Activated naive CD8-positive, alpha-beta T cell treated with anti-CD3 and anti-CD28 coated beads, Interleukin-2, amount 10 ng/mL, durations not matched to agents 7 days and 5 days (primary cell): Measurements from ENCODE around the gene ABLIM3. TPM values are rescaled to one million over a fixed set of nuclear protein-coding genes. Genes with fewer than 3 reads are reported as not detected.
"Not testable (repeated sequence)": the region's sequence is repeated elsewhere in the genome, so short reads cannot be mapped to it uniquely, and the experiment has no call there.

ENCODE experiments used
- ATAC-seq: fragments of 150-1000 bp; cut with Tn5 transposase; one replicate; pipeline ENCODE4 v1.10.0; 2021; ENCODE audit warnings: low read depth, moderate library complexity
- POLR2A ChIA-PET: fragments of 350-600 bp; sonication (Branson Sonifier 250); formaldehyde crosslinking; loops from one replicate; lab custom pipeline; 2021; ENCODE audit warnings: antibody characterized with exemption; lab: Charles Lee
- DNase-seq: peaks from one replicate; pipeline ENCODE4 v3.0.0; 2021
- H3K27ac Mint-ChIP-seq: one replicate; pipeline ENCODE4 v1.8.0; 2022; ENCODE audit warnings: mild to moderate bottlenecking, mixed read lengths
- H3K27me3 Mint-ChIP-seq: one replicate; pipeline ENCODE4 v1.8.0; 2022; ENCODE audit warnings: mild to moderate bottlenecking, moderate library complexity, mixed read lengths
- H3K36me3 Mint-ChIP-seq: one replicate; pipeline ENCODE4 v1.8.0; 2021; ENCODE audit warnings: mild to moderate bottlenecking, mixed read lengths
- H3K4me1 Mint-ChIP-seq: one replicate; pipeline ENCODE4 v1.8.0; 2021; ENCODE audit warnings: mixed read lengths
- H3K4me3 Mint-ChIP-seq: one replicate; pipeline ENCODE4 v1.8.0; 2022; ENCODE audit warnings: mild to moderate bottlenecking, moderate library complexity, mixed read lengths
- H3K9me3 Mint-ChIP-seq: one replicate; pipeline ENCODE4 v1.8.0; 2021; ENCODE audit warnings: mixed read lengths
- total RNA-seq, 2 experiments: library from RNA; stranded (reverse); gene quantifications; one replicate each; pipeline ENCODE4 v1.2.3, GENCODE V29; 2021

The ABLIM3 gene
- total RNA-seq, 2 experiments from 2014 or later, result not detected

DNA sequence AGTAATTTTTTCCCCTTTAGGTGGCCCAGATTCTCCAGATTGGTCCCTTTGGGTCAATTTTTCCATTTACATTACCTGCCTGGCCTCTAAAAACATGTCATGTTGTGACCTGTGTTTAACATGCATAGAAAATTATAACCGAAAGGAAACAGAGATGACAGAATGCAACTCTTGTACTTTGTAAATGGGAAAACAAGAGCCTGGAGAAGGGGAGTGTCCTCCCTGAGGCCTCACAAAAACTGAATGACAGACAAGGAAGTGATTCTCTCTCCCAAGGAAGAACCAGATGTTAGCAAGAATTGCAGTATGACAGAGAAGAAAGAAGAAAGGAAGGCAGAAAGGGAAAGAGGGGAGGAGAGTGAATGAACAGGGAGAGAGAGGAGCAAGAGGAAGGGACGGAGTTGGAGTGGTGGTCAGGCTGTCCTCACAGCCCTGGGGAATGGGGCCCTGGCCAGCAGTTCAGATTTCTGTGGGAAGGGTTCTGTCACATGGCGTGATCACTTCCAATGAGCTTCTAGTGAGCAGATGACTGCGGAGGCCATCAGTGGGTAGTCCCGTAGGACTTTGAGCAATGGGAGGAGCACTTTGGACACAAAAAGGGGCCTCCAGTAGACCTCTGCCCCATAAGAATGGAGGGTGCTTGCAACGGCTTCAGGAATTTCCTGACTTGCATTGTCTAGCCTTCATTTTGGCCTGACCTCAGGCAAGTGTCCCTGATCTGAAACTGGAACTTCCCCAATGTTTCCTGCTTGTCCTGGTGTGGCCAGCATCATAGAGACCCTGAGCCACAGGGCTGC lies 31.6 kb downstream of the ABLIM3 start:
- Mint-ChIP-seq H3K36me3 (no peaks in the 10 kb centered on the region), H3K4me1 (no peaks in the 10 kb centered on the region), H3K9me3 (no peaks in the 10 kb centered on the region), H3K27ac (no peak overlapping the region), H3K4me3 (no peak overlapping the region), H3K27me3 (peaks cover 5% of the 10 kb centered on the region)
- POLR2A ChIA-PET, result interaction anchor here (0.6 kb wide), 1 partner anchor 8 kb away, joined by 3 read pairs; no protein-coding TSS in a partner anchor
- ATAC-seq (no peak), DNase-seq (no peak)

DNA sequence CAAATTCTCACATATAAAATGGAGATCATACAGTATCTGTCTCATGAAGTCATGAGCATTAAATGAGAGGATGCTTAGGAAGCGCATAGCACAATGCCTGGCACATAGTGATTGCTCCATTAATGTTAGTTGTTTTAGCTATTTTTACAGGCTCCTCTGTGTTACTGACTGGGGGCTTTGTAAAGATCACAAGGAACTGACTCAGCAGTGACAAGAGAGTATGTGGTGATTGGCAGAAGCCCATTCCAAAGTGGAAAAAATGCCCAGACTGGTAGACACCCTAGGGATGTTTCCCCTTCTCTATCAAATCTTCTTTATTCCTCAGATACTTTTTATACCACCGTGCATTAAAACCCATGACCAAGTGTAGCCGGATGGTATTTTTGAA lies 33.5 kb downstream of the ABLIM3 start:
- ATAC-seq, result no peak
- Mint-ChIP-seq H3K27ac (no peak overlapping the region), H3K36me3 (no peaks in the 10 kb centered on the region), H3K27me3 (peaks cover 13% of the 10 kb centered on the region), H3K4me3 (no peak overlapping the region), H3K9me3 (no peaks in the 10 kb centered on the region), H3K4me1 (no peaks in the 10 kb centered on the region)
- POLR2A ChIA-PET, result no interaction called here
- no peak for DNase-seq

DNA sequence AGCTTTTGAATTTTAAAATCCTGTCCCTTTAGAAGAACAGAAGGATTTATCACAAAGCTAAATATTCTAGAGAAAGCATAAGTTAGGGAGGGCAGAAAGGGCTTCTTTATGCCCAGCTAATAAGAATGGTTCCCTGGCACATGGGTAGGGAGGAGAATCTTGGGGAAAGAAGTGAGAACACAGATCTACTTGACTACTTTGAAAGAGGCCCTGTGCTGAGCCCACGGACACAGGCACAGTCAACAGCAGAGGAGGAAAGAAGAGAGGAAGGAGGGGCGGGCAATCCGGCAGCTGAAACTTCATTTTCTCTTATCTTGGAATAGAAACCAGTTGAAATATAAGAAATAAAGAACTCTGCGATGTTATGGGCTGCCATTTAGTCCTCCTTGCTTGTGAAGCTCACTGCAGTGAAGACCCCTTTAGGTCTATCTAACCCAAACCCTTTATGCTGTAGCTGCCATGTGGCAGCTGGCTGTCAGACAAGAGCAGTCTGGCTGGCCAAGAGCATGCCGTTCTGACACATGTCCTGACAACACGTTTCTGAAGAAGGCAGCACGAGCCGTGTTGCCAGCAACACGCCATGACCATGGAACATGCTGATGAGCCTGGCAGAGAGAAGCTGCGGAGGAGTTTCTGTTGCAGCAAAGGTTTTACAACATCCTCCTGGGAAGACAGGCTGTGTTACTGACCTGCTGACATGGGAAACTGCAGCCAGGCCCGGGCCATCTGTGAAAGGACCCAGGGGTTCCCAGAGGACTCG lies 34.2 kb downstream of the ABLIM3 start:
- Mint-ChIP-seq H3K4me1 (no peaks in the 10 kb centered on the region), H3K9me3 (no peaks in the 10 kb centered on the region), H3K27me3 (peaks cover 12% of the 10 kb centered on the region), H3K36me3 (no peaks in the 10 kb centered on the region), H3K27ac (no peak overlapping the region), H3K4me3 (no peak overlapping the region)
- no peak for ATAC-seq
- no peak for DNase-seq
- POLR2A ChIA-PET, result no interaction called here

DNA sequence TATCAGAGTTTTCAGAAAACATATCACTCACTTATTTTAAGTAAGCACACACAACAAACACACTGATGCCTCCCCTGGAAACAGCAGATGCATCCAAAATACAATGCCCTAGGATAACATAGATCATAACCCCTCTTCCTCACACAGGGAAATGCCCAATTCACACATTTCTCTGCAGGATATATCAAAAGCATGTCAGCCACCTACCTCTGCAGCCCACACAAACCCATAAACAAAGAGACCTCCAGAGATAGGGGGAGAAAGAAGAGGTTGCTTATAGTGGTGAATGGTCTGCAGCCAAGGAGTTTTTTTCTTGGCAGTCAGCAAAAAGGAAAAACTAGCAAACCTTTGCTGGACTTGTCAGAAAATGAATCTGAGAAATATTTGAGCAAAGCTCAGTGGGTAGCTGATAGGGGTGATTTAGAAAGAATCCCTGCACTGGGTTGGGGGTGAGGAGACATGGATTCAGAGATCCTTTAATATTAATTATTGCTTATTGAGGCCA lies 36.1 kb downstream of the ABLIM3 start:
- H3K9me3 Mint-ChIP-seq, result no peaks in the 10 kb centered on the region
- H3K4me3 Mint-ChIP-seq, result no peak overlapping the region
- no peaks in the 10 kb centered on the region for H3K36me3 Mint-ChIP-seq
- no peak for ATAC-seq
- POLR2A ChIA-PET, result no interaction called here
- H3K27me3 Mint-ChIP-seq, result peaks cover 18% of the 10 kb centered on the region
- DNase-seq, result no peak
- no peak overlapping the region for H3K27ac Mint-ChIP-seq
- no peaks in the 10 kb centered on the region for H3K4me1 Mint-ChIP-seq

DNA sequence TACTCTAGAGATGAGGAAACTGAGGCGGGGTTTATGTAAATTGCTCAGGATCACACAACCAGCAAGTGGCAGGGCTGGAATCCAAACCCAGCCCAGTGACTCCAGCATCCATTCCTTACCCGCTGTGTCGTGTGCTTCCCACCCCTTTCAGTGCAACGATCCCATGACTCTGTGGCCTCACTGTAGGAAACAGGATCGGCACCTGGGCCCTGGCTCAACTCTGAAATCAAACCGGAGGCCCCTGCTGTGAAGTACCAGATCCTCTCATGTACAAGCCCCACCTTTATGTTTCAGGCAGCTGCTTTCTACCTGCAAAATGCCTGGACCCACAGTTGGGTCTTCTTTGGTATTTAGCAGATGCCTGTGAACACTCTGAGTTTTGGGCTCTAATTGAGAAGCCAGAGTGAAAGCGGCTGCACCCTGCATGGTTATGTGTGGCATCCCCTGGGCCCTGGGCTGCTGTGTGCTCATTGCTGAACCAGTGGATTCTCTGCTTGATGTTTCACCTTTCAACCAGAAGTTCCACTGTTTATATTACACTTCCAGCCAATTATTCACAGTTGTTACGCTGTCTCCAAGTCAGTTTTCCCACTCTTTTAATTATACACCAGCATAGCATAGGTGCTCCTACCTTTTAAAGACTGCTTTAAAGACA lies 36.7 kb downstream of the ABLIM3 start:
- DNase-seq, result no peak
- POLR2A ChIA-PET, result no interaction called here
- no peak for ATAC-seq
- Mint-ChIP-seq H3K36me3 (no peaks in the 10 kb centered on the region), H3K9me3 (no peaks in the 10 kb centered on the region), H3K4me1 (no peaks in the 10 kb centered on the region), H3K4me3 (no peak overlapping the region), H3K27me3 (peaks cover 20% of the 10 kb centered on the region), H3K27ac (no peak overlapping the region)

DNA sequence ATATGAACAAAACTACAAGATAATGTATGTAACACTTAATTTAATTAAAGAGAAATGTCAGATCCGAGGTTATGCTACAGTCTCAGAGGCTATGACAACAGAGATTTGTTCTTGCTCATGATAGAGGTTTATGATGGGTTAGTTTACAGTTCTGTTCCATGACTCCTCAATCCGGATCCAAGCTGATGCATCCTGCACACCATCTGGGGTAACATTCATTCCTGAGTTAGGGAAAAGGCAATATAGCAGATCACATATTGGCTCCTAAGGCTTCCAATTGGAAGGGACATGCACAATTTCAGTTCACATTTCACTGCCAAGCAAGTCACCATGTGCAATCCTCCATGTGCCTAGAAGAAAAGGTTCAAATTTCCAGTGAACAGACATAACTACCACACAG lies 40.4 kb downstream of the ABLIM3 start:
- H3K4me3 Mint-ChIP-seq, result no peak overlapping the region
- DNase-seq, result no peak
- H3K4me1 Mint-ChIP-seq, result no peaks in the 10 kb centered on the region
- H3K27ac Mint-ChIP-seq, result no peak overlapping the region
- H3K27me3 Mint-ChIP-seq, result peaks cover 27% of the 10 kb centered on the region
- no peak for ATAC-seq
- POLR2A ChIA-PET, result no interaction called here
- no peaks in the 10 kb centered on the region for H3K36me3 Mint-ChIP-seq
- no peaks in the 10 kb centered on the region for H3K9me3 Mint-ChIP-seq

DNA sequence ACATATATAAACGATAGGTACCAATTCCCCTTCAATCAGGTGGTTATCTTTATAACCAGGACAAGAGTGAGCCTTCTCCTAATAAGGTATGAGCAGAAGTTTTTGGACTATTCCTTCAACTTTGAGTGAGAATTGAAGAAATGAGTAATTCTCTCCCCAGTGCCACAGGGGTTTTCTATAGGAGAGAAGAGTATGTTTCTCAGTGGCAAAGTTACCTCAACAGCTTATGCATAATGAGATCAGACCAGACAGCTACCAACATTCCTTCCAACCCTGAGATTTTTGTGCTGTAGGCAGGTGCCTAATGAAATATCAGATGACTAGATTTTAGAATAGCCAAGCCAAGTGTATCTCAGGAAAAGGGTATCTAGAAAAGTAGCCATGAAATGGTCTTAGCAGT lies 40.9 kb downstream of the ABLIM3 start:
- no peak overlapping the region for H3K4me3 Mint-ChIP-seq
- no peak overlapping the region for H3K27ac Mint-ChIP-seq
- POLR2A ChIA-PET, result no interaction called here
- no peaks in the 10 kb centered on the region for H3K9me3 Mint-ChIP-seq
- no peaks in the 10 kb centered on the region for H3K4me1 Mint-ChIP-seq
- ATAC-seq, result no peak
- H3K36me3 Mint-ChIP-seq, result no peaks in the 10 kb centered on the region
- DNase-seq, result no peak
- peaks cover 29% of the 10 kb centered on the region for H3K27me3 Mint-ChIP-seq

DNA sequence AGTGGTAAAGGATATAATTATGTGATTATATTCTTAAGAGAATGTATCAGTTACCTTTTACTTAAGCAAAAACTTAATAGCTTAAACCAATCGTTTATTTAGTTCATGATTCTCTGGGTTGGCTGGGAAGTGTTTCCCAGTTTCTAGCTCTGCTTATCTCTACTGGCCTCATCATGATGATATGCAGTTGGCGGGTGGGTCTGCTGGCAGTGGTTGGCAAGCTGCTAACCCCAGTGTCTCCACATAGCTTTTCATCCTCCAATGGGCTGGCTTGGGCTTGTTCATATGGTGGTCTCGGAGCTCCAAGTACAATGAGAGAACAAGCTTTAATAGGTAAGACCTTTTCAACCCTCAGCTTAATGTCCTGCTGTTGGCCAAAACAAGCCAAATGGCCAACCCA lies 43.8 kb downstream of the ABLIM3 start:
- POLR2A ChIA-PET, result no interaction called here
- Mint-ChIP-seq H3K27me3 (peaks cover 22% of the 10 kb centered on the region), H3K27ac (no peak overlapping the region), H3K36me3 (no peaks in the 10 kb centered on the region), H3K9me3 (no peaks in the 10 kb centered on the region), H3K4me1 (no peaks in the 10 kb centered on the region), H3K4me3 (no peak overlapping the region)
- no peak for DNase-seq
- no peak for ATAC-seq

DNA sequence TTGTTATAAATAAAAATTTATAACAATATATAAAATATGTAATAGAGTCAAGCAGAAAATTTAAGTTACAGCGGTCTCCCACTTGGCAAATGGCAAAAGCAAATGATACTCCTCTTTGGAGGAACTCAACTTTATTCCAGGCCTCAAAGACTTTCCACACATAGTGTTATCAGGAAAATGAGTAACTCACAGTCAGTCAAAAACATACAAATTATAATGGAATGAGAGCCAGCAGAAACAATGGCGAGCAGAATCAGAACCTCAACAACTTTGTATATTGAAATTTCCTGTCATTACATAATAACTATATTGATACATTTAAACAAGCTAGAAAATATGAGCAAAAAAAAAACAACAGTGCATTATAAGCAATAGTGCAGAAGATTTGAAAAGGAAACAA lies 45.2 kb downstream of the ABLIM3 start:
- POLR2A ChIA-PET, result no interaction called here
- Mint-ChIP-seq H3K27me3 (peaks cover 23% of the 10 kb centered on the region), H3K9me3 (no peaks in the 10 kb centered on the region), H3K4me3 (no peak overlapping the region), H3K36me3 (no peaks in the 10 kb centered on the region), H3K27ac (no peak overlapping the region), H3K4me1 (no peaks in the 10 kb centered on the region)
- DNase-seq, result no peak
- no peak for ATAC-seq

DNA sequence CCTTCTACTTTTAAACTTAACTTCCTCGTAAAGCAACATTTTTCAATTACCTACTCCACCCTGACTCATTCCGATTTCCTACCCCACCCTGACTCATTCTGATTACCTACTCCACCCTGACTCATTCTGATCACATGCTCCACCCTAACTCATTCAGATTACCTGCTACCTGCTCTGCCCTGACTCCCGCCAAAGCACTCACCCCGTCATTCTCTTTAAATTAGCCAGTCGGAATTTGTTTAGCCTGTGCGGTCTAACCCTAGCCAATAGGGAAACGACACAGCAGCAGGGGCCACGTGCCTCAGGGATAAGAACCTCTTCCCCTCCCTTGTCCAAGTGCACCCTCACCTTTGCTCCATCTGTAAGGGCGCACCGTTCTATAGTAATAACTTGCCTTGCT lies 46.3 kb downstream of the ABLIM3 start:
- DNase-seq, POLR2A ChIA-PET, H3K4me1 Mint-ChIP-seq, H3K4me3 Mint-ChIP-seq, H3K27ac Mint-ChIP-seq, H3K36me3 Mint-ChIP-seq, ATAC-seq, H3K9me3 Mint-ChIP-seq: not testable (repeated sequence)
- peaks cover 23% of the 10 kb centered on the region for H3K27me3 Mint-ChIP-seq

DNA sequence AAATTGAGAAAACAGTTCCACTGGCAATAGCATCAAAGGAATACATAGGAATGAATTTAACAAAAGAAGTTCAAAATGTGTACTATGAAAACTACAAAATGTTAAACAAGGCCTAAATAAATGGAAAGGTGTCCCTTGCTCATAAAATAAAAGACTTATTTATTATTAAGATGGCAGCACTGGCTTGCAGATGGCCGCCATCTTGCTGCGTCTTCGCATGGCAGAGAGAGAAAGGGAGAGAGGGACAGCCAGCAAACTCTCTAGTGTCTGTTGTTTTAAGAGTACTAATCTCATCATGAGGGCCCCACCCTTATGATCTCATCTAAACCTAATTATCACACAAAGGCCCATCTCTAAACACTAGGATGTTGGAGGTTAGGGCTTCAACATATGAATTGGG lies 47.1 kb downstream of the ABLIM3 start:
- H3K27ac Mint-ChIP-seq, result no peak overlapping the region
- POLR2A ChIA-PET, result no interaction called here
- DNase-seq, result no peak
- H3K27me3 Mint-ChIP-seq, result peaks cover 17% of the 10 kb centered on the region
- no peak overlapping the region for H3K4me3 Mint-ChIP-seq
- H3K36me3 Mint-ChIP-seq, result no peaks in the 10 kb centered on the region
- H3K4me1 Mint-ChIP-seq, result no peaks in the 10 kb centered on the region
- no peak for ATAC-seq
- no peaks in the 10 kb centered on the region for H3K9me3 Mint-ChIP-seq

DNA sequence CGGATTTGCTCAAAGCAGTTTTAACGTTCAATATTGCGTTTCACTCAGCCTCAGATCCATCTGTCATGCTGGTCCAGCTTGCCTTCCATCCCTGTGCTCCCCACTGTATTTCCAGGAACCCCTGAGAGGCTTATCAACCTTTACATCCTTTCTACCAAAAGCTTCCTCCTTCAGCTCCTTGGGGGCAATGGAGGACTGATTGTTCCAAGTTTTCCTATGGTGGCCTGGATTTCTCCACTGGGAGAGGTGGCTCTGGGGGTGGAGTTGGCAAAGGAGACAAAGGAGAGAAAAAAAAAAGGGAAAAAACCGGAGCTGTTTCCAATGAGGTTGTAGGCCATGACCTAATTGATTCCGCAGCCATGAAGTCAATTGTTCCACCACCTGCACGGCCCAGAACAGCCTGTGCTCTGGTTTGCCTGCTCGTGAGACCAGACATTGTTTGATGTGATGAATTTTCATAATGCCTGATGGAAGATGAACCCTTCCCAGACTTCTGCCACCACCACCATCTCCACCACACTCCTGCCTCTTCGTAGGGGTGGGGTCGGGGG lies 54.1 kb downstream of the ABLIM3 start:
- ATAC-seq, result no peak
- no peaks in the 10 kb centered on the region for H3K36me3 Mint-ChIP-seq
- H3K27ac Mint-ChIP-seq, result no peak overlapping the region
- H3K27me3 Mint-ChIP-seq, result peaks cover 7% of the 10 kb centered on the region
- no peaks in the 10 kb centered on the region for H3K4me1 Mint-ChIP-seq
- H3K9me3 Mint-ChIP-seq, result no peaks in the 10 kb centered on the region
- no peak for DNase-seq
- H3K4me3 Mint-ChIP-seq, result no peak overlapping the region
- POLR2A ChIA-PET, result no interaction called here

DNA sequence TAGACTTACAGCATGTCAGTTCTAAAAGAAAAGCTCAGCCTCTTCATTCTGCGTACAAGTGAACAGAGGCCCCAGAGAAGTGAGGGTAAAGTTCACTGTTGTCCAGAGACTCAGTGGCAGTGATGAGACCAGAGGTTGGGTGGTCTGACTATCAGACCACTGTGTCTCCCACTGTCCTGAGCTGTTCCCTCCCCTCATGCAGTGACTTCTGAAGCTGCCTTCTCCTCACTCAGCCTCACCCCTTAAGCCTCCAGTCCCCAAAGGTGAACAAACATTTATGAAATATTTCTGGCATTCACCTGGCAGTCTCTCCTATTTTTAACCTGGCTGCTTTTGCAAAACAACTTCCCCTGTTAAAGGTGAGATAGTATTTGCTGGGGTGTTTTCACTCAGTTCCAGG lies 54.7 kb downstream of the ABLIM3 start:
- DNase-seq, result no peak
- no peaks in the 10 kb centered on the region for H3K9me3 Mint-ChIP-seq
- H3K4me1 Mint-ChIP-seq, result no peaks in the 10 kb centered on the region
- H3K27ac Mint-ChIP-seq, result no peak overlapping the region
- ATAC-seq, result no peak
- H3K27me3 Mint-ChIP-seq, result peaks cover 4% of the 10 kb centered on the region
- no peak overlapping the region for H3K4me3 Mint-ChIP-seq
- POLR2A ChIA-PET, result no interaction called here
- no peaks in the 10 kb centered on the region for H3K36me3 Mint-ChIP-seq
